ENCODE data around the gene RPS19. TPM values are rescaled to one million over a fixed set of nuclear protein-coding genes. Genes with fewer than 3 reads are reported as not detected.

The RPS19 gene
- total and polyA plus RNA-seq, 2 experiments from 2014 or later, result 840 to 1,425 TPM

DNA sequence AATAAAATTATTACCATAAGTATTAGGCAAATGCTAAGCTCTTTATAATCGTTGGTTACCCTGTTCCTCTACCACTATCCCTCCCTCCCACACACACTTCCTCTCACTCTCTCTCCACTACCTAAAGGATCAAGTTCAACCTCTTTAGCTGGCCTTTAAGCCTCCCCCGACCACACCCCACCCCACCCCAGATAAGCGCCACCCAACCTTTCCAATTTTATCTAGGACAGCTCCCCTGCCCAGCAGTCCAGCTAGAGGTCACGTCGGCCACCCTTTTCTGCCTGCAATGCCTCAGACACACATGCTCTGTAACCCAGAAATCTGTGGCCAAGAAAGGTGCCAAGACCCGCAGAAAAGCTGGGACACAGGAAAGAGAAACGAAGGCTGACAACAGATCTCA is 16.7 kb upstream of the RPS19 start:
- no peaks in the 10 kb centered on the region for H4K20me1 ChIP-seq (ENCODE audit: insufficient read depth, poor library complexity, severe bottlenecking)
- TF ChIP-seq EZH2 (IDR thresholded peaks at IDR 0.05; ENCODE audit: borderline replicate concordance) (no peak), EZH2phosphoT487 (IDR thresholded peaks at IDR 0.05; ENCODE audit: low read depth, severe bottlenecking, unreplicated experiment) (no peak), CTCF (IDR thresholded peaks at IDR 0.05; ENCODE audit: poor library complexity) (no peak)
- no peak overlapping the region for H3K4me3 ChIP-seq
- no peak for DNase-seq (ENCODE audit: low spot score)
- WGBS (ENCODE audit: low lambda C conversion rate, missing lambda C conversion rate), result 79% methylated on average over 7 of the region's 7 CpGs
- H3K9me2 ChIP-seq (replicated peaks; ENCODE audit: insufficient read depth), result no peaks in the 10 kb centered on the region
- H3K4me2 ChIP-seq, result no peak overlapping the region
- no peaks in the 10 kb centered on the region for H3K36me3 ChIP-seq (replicated peaks; ENCODE audit: insufficient read depth, low read depth)
- no peaks in the 10 kb centered on the region for H3K9me3 ChIP-seq (ENCODE audit: low read depth)
- no peaks in the 10 kb centered on the region for H3K4me1 ChIP-seq (ENCODE audit: insufficient read depth)
- no peak overlapping the region for H3K27ac ChIP-seq
- H3K79me2 ChIP-seq, result no peaks in the 10 kb centered on the region
- H3K27me3 ChIP-seq, result peaks cover 3% of the 10 kb centered on the region
- no peak overlapping the region for H2AFZ ChIP-seq

DNA sequence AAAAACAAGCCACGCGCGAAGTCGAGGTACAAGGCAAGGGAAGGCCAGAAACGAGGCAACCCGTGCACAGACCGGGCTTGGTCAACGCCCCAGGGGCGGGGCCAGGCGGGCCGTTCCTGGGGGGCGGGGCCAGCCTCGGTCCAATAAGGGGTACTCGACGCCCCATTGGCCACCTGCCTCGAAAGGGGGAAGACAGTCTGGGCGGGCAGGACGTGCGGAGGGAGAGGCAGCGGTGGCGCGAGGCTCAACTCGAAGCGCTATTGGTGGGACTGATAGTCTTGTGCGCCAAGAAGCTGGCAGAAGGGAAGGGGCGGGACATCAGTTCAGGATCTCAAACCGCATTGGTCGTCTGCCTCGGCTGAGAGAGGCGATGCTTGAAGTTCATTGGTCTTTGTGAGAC is 15.5 kb upstream of the RPS19 start, which contains the start of gene LYPD4:
TSS of gene LYPD4 (minus strand) at position 83 of the 400 bp plus-strand sequence. CDS start 5,398 bp downstream, outside the sequence.
- H3K4me3 ChIP-seq, result no peak within 1 kb of the TSS
- H3K79me2 ChIP-seq, result no peaks in the 10 kb centered on the region
- H3K27me3 ChIP-seq, result no peaks in the 10 kb centered on the region
- H3K9me2 ChIP-seq (replicated peaks; ENCODE audit: insufficient read depth), result no peaks in the 10 kb centered on the region
- no peaks in the 10 kb centered on the region for H4K20me1 ChIP-seq (ENCODE audit: insufficient read depth, poor library complexity, severe bottlenecking)
- H3K36me3 ChIP-seq (replicated peaks; ENCODE audit: insufficient read depth, low read depth), result no peaks in the 10 kb centered on the region
- TF ChIP-seq CTCF (IDR thresholded peaks at IDR 0.05; ENCODE audit: poor library complexity) (no peak), EZH2 (IDR thresholded peaks at IDR 0.05; ENCODE audit: borderline replicate concordance) (no peak), EZH2phosphoT487 (IDR thresholded peaks at IDR 0.05; ENCODE audit: low read depth, severe bottlenecking, unreplicated experiment) (no peak)
- no peaks in the 10 kb centered on the region for H3K4me1 ChIP-seq (ENCODE audit: insufficient read depth)
- no peak for DNase-seq (ENCODE audit: low spot score)
- no peaks in the 10 kb centered on the region for H3K9me3 ChIP-seq (ENCODE audit: low read depth)
- H2AFZ ChIP-seq, result no peak within 1 kb of the TSS
- H3K27ac ChIP-seq, result no peak within 1 kb of the TSS
- H3K4me2 ChIP-seq, result no peak within 1 kb of the TSS
- WGBS (ENCODE audit: low lambda C conversion rate, missing lambda C conversion rate), result 89% methylated on average over 25 of the region's 30 CpGs

- Histone ChIP-seq H3K9me3 (ENCODE audit: low read depth) (no peaks in the 10 kb centered on the region), H3K36me3 (replicated peaks; ENCODE audit: insufficient read depth, low read depth) (no peaks in the 10 kb centered on the region), H3K79me2 (no peaks in the 10 kb centered on the region), H3K4me2 (no peak within 1 kb of the TSS), H3K27ac (no peak within 1 kb of the TSS), H3K9me2 (replicated peaks; ENCODE audit: insufficient read depth) (no peaks in the 10 kb centered on the region), H3K4me1 (ENCODE audit: insufficient read depth) (no peaks in the 10 kb centered on the region), H3K4me3 (no peak within 1 kb of the TSS), H4K20me1 (ENCODE audit: insufficient read depth, poor library complexity, severe bottlenecking) (no peaks in the 10 kb centered on the region), H2AFZ (no peak within 1 kb of the TSS), H3K27me3 (no peaks in the 10 kb centered on the region)
- WGBS (ENCODE audit: low lambda C conversion rate, missing lambda C conversion rate), result 97% methylated on average over 3 of the region's 3 CpGs
- TF ChIP-seq EZH2 (IDR thresholded peaks at IDR 0.05; ENCODE audit: borderline replicate concordance) (no peak), EZH2phosphoT487 (IDR thresholded peaks at IDR 0.05; ENCODE audit: low read depth, severe bottlenecking, unreplicated experiment) (no peak), CTCF (IDR thresholded peaks at IDR 0.05; ENCODE audit: poor library complexity) (no peak)
- DNase-seq (ENCODE audit: low spot score), result no peak
Measured at GRCh38 chr19:41845001-41845050, 15.2 kb upstream of the RPS19 start, which contains the start of gene DMRTC2. Gene DMRTC2 (plus strand): TSS chr19:41845042. CDS start chr19:41847429, 2,387 bp downstream.

GRCh38 chr19:41845051-41845590 is 14.9 kb upstream of the RPS19 start:
- no peak overlapping the region for H3K27ac ChIP-seq
- 92% methylated on average over 10 of the region's 23 CpGs for WGBS (ENCODE audit: low lambda C conversion rate, missing lambda C conversion rate)
- H3K36me3 ChIP-seq (replicated peaks; ENCODE audit: insufficient read depth, low read depth), result no peaks in the 10 kb centered on the region
- H3K27me3 ChIP-seq, result no peaks in the 10 kb centered on the region
- H3K79me2 ChIP-seq, result no peaks in the 10 kb centered on the region
- H3K4me1 ChIP-seq (ENCODE audit: insufficient read depth), result no peaks in the 10 kb centered on the region
- H4K20me1 ChIP-seq (ENCODE audit: insufficient read depth, poor library complexity, severe bottlenecking), result no peaks in the 10 kb centered on the region
- H2AFZ ChIP-seq, result no peak overlapping the region
- DNase-seq (ENCODE audit: low spot score), result no peak
- H3K4me2 ChIP-seq, result no peak overlapping the region
- H3K9me2 ChIP-seq (replicated peaks; ENCODE audit: insufficient read depth), result no peaks in the 10 kb centered on the region
- no peak for TF ChIP-seq EZH2phosphoT487 (IDR thresholded peaks at IDR 0.05; ENCODE audit: low read depth, severe bottlenecking, unreplicated experiment)
- no peak for TF ChIP-seq CTCF (IDR thresholded peaks at IDR 0.05; ENCODE audit: poor library complexity)
- no peak for TF ChIP-seq EZH2 (IDR thresholded peaks at IDR 0.05; ENCODE audit: borderline replicate concordance)
- no peak overlapping the region for H3K4me3 ChIP-seq
- no peaks in the 10 kb centered on the region for H3K9me3 ChIP-seq (ENCODE audit: low read depth)

Data from hepatocyte (in vitro differentiated cells).